Left ventricle myocardium inferior (tissue), 1 donor: ENCODE data around the gene AMBRA1. TPM values are rescaled to one million over a fixed set of nuclear protein-coding genes. Genes with fewer than 3 reads are reported as not detected.

Experiments used
- DNase-seq: peaks from one replicate; pipeline ENCODE4 v3.0.0-alpha.2; 2020
- H3K27ac ChIP-seq: fragments of 200-600 bp; replicated peaks from 2 replicates; pipeline ENCODE4 v1.8.0; 2021
- H3K27me3 ChIP-seq: fragments of 200-600 bp; 2 replicates; pipeline ENCODE4 v1.8.0; 2021; ENCODE audit warnings: low read depth
- H3K36me3 ChIP-seq: fragments of 200-600 bp; 2 replicates; pipeline ENCODE4 v1.8.0; 2021
- H3K4me1 ChIP-seq: fragments of 200-600 bp; 2 replicates; pipeline ENCODE4 v1.8.0; 2021
- H3K4me3 ChIP-seq: fragments of 200-600 bp; 2 replicates; pipeline ENCODE4 v1.8.0; 2021; ENCODE audit warnings: mild to moderate bottlenecking, moderate library complexity
- H3K9me3 ChIP-seq: fragments of 200-600 bp; replicated peaks from 2 replicates; pipeline ENCODE4 v1.8.0; 2021
- CTCF ChIP-seq: fragments of 200-600 bp; IDR thresholded peaks from 2 replicates; pipeline ENCODE4 v1.8.0; 2021; ENCODE audit warnings: antibody characterized with exemption, mild to moderate bottlenecking, borderline replicate concordance
- intact Hi-C: fragments of 100-400 bp; cut with micrococcal nuclease; formaldehyde crosslinking; loops from one replicate; pipeline ENCODE4 v1.11.0; 2022
- total RNA-seq: library from RNA; stranded (reverse); fragmentation: NEBNext Ultra II Directional; extraction: Animal tissue kit (Norgen Biotek cat#: 25700); gene quantifications from one replicate; pipeline ENCODE4 v1.2.1, GENCODE V29; 2021
- donor health status: DM: no; HTN: yes; CAD: no; lungs with severe emphysema.

AMBRA1 gene
- total RNA-seq, 1 donor from 2014 or later = 14.2 TPM

- no peaks in the 10 kb centered on the region for H3K27me3 ChIP-seq
- H3K27ac ChIP-seq = no peak overlapping the region
- TF ChIP-seq CTCF = no peak
- no peak for DNase-seq
- peaks cover 23% of the 10 kb centered on the region for H3K4me1 ChIP-seq
- no peaks in the 10 kb centered on the region for H3K9me3 ChIP-seq
- peaks cover 74% of the 10 kb centered on the region for H3K36me3 ChIP-seq
- intact Hi-C loops = no loop called here
- H3K4me3 ChIP-seq = no peak overlapping the region
Measured at GRCh38 chr11:46408407-46408986, 185.3 kb downstream of the AMBRA1 start.

- intact Hi-C loops = no loop called here
- TF ChIP-seq CTCF = no peak
- peaks cover 32% of the 10 kb centered on the region for H3K4me1 ChIP-seq
- H3K4me3 ChIP-seq = no peak overlapping the region
- DNase-seq = no peak
- no peaks in the 10 kb centered on the region for H3K9me3 ChIP-seq
- H3K27ac ChIP-seq = no peak overlapping the region
- H3K27me3 ChIP-seq = no peaks in the 10 kb centered on the region
- H3K36me3 ChIP-seq = peaks cover 70% of the 10 kb centered on the region
Measured at GRCh38 chr11:46407635-46408034, 186.2 kb downstream of the AMBRA1 start.

- no peak for DNase-seq
- no peak for TF ChIP-seq CTCF
- no peaks in the 10 kb centered on the region for H3K9me3 ChIP-seq
- H3K4me3 ChIP-seq = no peak overlapping the region
- peaks cover 52% of the 10 kb centered on the region for H3K36me3 ChIP-seq
- no peak overlapping the region for H3K27ac ChIP-seq
- peaks cover 29% of the 10 kb centered on the region for H3K4me1 ChIP-seq
- H3K27me3 ChIP-seq = no peaks in the 10 kb centered on the region
- intact Hi-C loops = no loop called here
Measured at GRCh38 chr11:46404476-46405017, 189.3 kb downstream of the AMBRA1 start.

GRCh38 chr11:46402957-46403902, 190.6 kb downstream of the AMBRA1 start:
- Histone ChIP-seq H3K27me3 (no peaks in the 10 kb centered on the region), H3K4me3 (no peak overlapping the region), H3K4me1 (peaks cover 29% of the 10 kb centered on the region), H3K9me3 (no peaks in the 10 kb centered on the region), H3K36me3 (peaks cover 49% of the 10 kb centered on the region), H3K27ac (peak overlapping the region; percentile 52)
- DNase-seq = peak; percentile 22
- intact Hi-C loops = no loop called here
- no peak for TF ChIP-seq CTCF

GRCh38 chr11:46397526-46397925, 196.3 kb downstream of the AMBRA1 start:
- H3K36me3 ChIP-seq = peaks cover 37% of the 10 kb centered on the region
- DNase-seq = no peak
- H3K4me3 ChIP-seq = no peak overlapping the region
- intact Hi-C loops = no loop called here
- H3K9me3 ChIP-seq = no peaks in the 10 kb centered on the region
- H3K27me3 ChIP-seq = no peaks in the 10 kb centered on the region
- H3K4me1 ChIP-seq = peaks cover 9% of the 10 kb centered on the region
- no peak overlapping the region for H3K27ac ChIP-seq
- TF ChIP-seq CTCF = no peak
